Duodenal mucosa (tissue), 2 donors: Measurements from ENCODE around the gene PTH2.
"Not testable (repeated sequence)": the region's sequence is repeated elsewhere in the genome, so short reads cannot be mapped to it uniquely, and the experiment has no call there.

Source experiments
- H3K27ac ChIP-seq: one replicate; pipeline ENCODE4 v1.7.0; 2013; ENCODE audit warnings: low read depth, low read length
- H3K27me3 ChIP-seq, 2 donors: one replicate each; pipeline ENCODE4 v1.7.0; 2013; ENCODE audit warnings: low read length in 2 of 2, control low read depth in 1 of 2; ENCODE audit not compliant: insufficient read depth in 2 of 2, control insufficient read depth in 1 of 2
- H3K36me3 ChIP-seq, 2 donors: one replicate each; pipeline ENCODE4 v1.7.0; 2013; ENCODE audit warnings: low read length in 2 of 2, control low read depth in 1 of 2; ENCODE audit not compliant: insufficient read depth in 2 of 2, control insufficient read depth in 1 of 2
- H3K4me1 ChIP-seq, 2 donors: one replicate each; pipeline ENCODE4 v1.7.0; 2013; ENCODE audit warnings: low read length in 2 of 2, control low read depth in 1 of 2; ENCODE audit not compliant: insufficient read depth in 2 of 2, control insufficient read depth in 1 of 2
- H3K4me3 ChIP-seq, 2 donors: one replicate each; pipeline ENCODE4 v1.7.0; 2013; ENCODE audit warnings: low read length in 2 of 2, low read depth in 1 of 2
- H3K9ac ChIP-seq, 2 donors: one replicate each; pipeline ENCODE4 v1.7.0; 2013; ENCODE audit warnings: low read length in 2 of 2, low read depth in 1 of 2
- H3K9me3 ChIP-seq, 2 donors: one replicate each; pipeline ENCODE4 v1.7.0; 2013; ENCODE audit warnings: low read length in 2 of 2, control low read depth in 1 of 2; ENCODE audit not compliant: control insufficient read depth in 1 of 2

The PTH2 gene

DNA sequence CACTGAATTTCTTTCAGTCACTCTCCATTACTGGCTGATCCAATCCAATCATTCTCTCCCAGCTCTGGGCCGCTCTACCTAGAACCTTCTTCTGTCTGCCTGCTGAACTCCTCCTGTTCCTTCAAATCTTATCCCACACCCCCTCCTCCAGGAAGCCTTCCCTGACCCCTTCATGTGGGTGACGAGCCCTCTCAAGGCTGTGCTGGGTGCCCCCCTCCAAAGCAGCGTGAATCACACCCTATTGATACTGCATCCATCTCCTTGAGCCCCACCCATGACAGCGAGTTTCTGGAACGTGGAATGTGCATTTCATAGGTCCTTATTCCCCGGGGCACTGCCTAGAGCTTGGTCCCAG is 25.2 kb upstream of the PTH2 start:
- no peak overlapping the region for H3K27ac ChIP-seq
- no peaks in the 10 kb centered on the region for H3K9me3 ChIP-seq
- H3K36me3 ChIP-seq, result peaks cover 0 to 18% of the 10 kb centered on the region in 2 donors
- no peak overlapping the region for H3K9ac ChIP-seq
- H3K4me1 ChIP-seq, result peaks cover 5 to 9% of the 10 kb centered on the region in 2 donors
- H3K4me3 ChIP-seq, result no peak overlapping the region
- no peaks in the 10 kb centered on the region for H3K27me3 ChIP-seq

DNA sequence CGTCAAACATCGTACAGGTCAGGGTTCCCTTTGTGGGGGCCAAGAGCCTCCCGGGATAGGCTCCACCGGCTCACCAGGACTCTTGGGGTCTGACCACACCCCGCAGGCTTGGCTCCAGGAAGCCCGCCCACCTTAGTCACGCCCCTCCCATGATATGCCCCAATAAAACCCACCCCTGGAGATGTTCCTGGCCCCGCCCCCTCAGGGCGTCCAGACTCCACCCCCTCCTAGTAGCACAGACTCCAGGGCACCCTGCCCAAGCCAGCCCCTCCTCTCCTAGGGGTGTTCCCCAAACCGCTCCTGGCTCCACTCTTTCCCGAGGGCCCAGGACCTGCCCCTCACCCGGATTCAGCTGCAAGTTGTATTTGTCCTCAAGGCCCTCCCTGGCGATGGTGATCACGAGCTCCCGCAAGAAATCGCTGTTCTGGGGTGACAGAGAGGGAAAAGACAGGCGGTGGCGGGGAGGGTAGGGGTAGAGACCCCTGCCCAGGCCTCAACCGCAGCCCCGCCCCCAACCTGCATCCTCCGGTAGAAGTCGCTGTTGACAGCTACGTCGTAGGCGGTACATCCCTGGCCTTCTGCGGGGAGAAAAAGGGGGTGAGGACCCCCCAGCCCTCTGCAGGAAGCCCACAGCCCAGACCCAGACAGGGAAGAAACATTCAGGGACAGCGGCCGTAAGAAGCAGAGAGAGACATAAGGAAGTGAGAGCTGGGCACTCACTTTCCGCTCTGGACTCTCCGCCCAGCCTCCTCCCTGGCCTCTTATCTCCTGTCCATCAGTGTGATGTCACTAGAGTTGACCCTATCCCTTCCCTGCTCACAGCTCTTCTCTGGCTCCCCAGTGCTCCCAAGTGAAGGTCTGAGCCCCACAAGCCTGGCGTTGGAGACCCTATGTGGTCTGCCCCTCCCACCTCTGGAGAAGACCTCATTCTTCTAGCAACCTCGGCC is 24.5 kb upstream of the PTH2 start:
- peaks cover 5 to 9% of the 10 kb centered on the region in 2 donors for H3K4me1 ChIP-seq
- no peak overlapping the region for H3K27ac ChIP-seq
- peaks cover 0 to 18% of the 10 kb centered on the region in 2 donors for H3K36me3 ChIP-seq
- no peak overlapping the region for H3K4me3 ChIP-seq
- H3K27me3 ChIP-seq, result no peaks in the 10 kb centered on the region
- no peaks in the 10 kb centered on the region for H3K9me3 ChIP-seq
- H3K9ac ChIP-seq, result no peak overlapping the region

DNA sequence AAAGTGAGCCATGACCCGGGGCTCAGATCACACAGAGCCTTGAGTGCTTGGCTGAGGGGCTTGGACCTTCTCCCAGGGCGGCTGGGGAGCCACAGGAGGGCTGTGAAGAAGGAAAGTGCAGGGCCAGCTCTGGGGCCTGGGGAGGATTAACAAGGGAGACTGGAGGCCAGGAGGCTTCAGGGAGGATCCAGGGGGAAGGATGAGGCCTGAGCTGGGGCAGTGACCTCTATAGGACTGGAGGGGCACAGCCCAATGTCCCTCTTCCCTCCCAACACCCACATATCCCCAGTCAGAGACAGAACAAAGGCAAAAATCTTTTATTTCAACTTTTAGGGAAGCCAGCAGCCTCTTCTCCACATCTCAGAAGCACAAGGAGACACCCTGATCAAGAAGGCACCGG is 22.8 kb upstream of the PTH2 start:
- no peak overlapping the region for H3K4me3 ChIP-seq
- H3K4me1 ChIP-seq, result peaks cover 9 to 11% of the 10 kb centered on the region in 2 donors
- peaks cover 1 to 11% of the 10 kb centered on the region in 2 donors for H3K27me3 ChIP-seq
- H3K36me3 ChIP-seq, result peaks cover 0 to 18% of the 10 kb centered on the region in 2 donors
- H3K27ac ChIP-seq, result no peak overlapping the region
- H3K9me3 ChIP-seq, result no peaks in the 10 kb centered on the region
- no peak overlapping the region for H3K9ac ChIP-seq

DNA sequence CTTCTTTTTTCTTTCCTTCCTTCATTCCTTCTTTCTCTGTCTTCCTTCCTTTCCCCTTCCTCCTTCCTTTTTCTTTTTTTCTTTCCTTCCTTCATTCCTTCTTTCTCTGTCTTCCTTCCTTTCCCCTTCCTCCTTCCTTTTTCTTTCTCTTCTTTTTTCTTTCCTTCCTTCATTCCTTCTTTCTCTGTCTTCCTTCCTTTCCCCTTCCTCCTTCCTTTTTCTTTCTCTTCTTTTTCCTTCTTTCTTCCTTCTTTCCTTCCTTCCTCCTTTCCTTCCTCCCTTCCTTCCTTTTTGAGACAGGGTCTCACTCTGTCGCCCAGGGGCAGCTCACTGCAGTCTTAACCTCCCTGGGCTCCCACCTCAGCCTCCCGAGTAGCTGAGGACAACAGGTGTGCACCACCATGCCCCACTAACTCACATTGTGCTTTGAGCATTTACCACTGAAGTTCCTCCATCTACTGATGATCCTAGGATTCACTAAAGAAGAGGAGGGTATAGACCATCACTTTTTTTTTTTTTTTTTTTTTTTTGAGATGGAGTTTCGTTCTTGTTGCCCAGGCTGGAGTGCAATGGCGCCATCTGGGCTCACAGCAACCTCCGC is 21.0 kb upstream of the PTH2 start:
- not testable (repeated sequence) for H3K4me1 ChIP-seq, H3K9me3 ChIP-seq, H3K27ac ChIP-seq, H3K9ac ChIP-seq
- H3K36me3 ChIP-seq, result peaks cover 0 to 11% of the 10 kb centered on the region in 2 donors
- peaks cover 19 to 29% of the 10 kb centered on the region in 2 donors for H3K27me3 ChIP-seq
- peak overlapping the region in 1 of 2 donors; percentile 84 for H3K4me3 ChIP-seq

DNA sequence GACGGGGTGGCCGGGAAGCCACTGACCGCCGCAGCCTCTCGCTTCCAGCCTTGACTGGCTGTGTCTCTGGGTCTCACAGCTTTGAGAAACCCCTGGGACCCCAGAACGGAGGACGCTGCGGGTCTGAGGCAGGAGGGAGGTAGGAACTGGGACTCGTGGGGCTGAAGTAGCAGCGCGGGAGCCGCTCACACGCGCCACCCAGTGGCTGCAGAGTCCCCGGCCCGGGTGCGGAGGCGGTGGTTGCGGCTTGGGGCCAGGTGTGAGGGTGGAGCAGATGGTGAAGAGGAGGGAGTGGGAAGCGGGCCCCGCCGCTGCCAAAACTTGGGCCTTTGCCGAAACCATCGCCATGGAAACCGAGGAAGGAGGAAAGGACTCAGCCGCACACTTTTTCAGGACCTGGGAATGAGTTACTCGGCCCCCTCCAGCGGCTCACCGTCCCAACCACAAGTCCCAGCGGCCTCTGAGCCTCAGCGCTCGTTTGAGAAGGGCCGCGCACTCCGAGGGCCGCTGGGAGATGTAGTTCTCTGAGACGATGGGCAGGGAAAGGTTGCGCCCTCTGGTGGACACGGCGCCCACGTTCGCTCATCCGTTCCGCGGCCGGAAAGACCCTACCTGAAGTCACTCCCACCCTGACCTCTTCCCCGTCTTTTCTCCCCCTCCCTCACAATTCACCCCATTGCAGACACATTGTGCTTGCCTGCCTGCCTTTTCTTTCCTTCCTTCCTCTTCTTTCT is 20.3 kb upstream of the PTH2 start:
- Histone ChIP-seq H3K9ac (peak overlapping the region in 1 of 2 donors; percentile 84), H3K4me3 (peak overlapping the region; percentile 79 to 84), H3K36me3 (peaks cover 0 to 6% of the 10 kb centered on the region in 2 donors), H3K9me3 (no peaks in the 10 kb centered on the region), H3K27ac (peak overlapping the region; percentile 66), H3K27me3 (peaks cover 24 to 35% of the 10 kb centered on the region in 2 donors), H3K4me1 (peaks cover 0 to 5% of the 10 kb centered on the region in 2 donors)

DNA sequence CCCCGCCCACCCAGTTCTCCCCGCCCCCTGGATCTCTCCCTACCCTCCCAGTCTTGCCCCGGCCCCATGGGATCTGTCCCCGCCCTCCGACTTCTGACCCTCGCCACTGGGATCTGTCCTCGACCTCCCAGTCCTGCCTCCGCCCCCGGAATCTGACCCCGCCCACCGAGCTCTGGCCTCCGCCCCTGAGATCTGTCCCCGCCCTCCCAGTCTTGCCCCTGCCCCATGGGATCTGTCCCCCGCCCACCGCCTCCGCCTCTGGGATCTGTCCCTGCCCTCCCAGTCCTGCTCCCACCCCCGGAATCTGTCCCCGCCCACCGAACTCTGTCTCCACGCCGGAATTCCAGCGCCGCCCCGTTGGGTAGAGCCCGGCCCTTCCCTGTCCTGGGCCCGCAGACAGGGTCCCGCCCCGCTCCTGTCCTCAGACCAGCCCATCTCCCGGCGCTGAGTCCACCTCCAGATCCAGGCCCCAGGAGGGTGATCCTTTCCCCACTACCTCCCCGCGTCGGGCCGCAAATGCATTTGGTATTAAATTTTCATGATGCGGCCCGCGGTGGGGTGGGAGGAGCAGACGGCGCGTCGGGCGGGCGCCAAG is 19.6 kb upstream of the PTH2 start:
- H3K36me3 ChIP-seq, result no peaks in the 10 kb centered on the region
- peaks cover 0 to 5% of the 10 kb centered on the region in 2 donors for H3K4me1 ChIP-seq
- peak overlapping the region in 1 of 2 donors; percentile 84 for H3K9ac ChIP-seq
- H3K9me3 ChIP-seq, result no peaks in the 10 kb centered on the region
- H3K4me3 ChIP-seq, result peak overlapping the region; percentile 79 to 84
- peak overlapping the region; percentile 66 for H3K27ac ChIP-seq
- H3K27me3 ChIP-seq, result peaks cover 30 to 41% of the 10 kb centered on the region in 2 donors

DNA sequence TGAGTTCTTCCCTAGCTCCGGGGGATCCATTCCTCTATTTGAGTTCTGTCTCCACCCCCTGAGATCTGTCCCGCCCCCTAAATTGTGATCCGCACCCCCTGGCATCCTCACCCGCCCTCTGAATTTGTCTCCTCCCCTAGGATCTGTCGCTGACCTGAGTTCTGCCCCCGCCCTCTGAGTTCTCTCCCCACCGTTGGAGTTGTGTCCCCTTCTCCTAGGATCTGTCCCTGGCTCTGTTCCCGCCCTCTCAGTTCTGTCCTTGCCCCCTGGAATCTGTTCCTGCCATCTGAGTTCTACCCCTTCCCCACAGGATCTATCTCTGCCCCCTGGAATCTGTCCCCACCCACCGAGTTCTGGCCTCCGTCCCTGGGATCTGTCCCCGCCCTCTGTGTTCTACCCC is 19.1 kb upstream of the PTH2 start:
- no peak overlapping the region for H3K27ac ChIP-seq
- H3K9me3 ChIP-seq, result no peaks in the 10 kb centered on the region
- peak overlapping the region in 1 of 2 donors; percentile 79 for H3K4me3 ChIP-seq
- peaks cover 0 to 5% of the 10 kb centered on the region in 2 donors for H3K4me1 ChIP-seq
- H3K9ac ChIP-seq, result no peak overlapping the region
- no peaks in the 10 kb centered on the region for H3K36me3 ChIP-seq
- H3K27me3 ChIP-seq, result peaks cover 35 to 45% of the 10 kb centered on the region in 2 donors

DNA sequence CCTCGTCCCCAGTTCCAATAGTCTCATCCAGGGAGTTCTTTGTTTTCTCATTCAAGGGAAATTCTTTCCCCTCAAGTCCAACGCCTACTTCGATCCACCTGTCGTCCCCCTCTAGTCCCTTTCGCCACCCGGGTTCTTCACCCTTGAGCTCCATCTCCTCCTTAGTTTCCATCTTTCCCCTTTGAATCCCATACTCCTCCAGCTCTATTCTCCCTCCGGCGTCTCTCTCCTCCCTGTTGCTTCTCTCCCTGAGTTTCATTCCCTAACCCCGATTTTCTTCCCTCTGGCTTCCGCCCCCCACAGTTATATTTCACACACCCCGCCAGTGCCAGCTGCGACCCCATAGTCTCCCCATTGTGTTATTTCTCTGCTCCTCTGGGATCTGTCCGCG is 18.7 kb upstream of the PTH2 start:
- Histone ChIP-seq H3K27me3 (peaks cover 37 to 49% of the 10 kb centered on the region in 2 donors), H3K4me1 (peaks cover 0 to 5% of the 10 kb centered on the region in 2 donors), H3K9ac (no peak overlapping the region), H3K9me3 (no peaks in the 10 kb centered on the region), H3K36me3 (no peaks in the 10 kb centered on the region), H3K27ac (no peak overlapping the region), H3K4me3 (no peak overlapping the region)

DNA sequence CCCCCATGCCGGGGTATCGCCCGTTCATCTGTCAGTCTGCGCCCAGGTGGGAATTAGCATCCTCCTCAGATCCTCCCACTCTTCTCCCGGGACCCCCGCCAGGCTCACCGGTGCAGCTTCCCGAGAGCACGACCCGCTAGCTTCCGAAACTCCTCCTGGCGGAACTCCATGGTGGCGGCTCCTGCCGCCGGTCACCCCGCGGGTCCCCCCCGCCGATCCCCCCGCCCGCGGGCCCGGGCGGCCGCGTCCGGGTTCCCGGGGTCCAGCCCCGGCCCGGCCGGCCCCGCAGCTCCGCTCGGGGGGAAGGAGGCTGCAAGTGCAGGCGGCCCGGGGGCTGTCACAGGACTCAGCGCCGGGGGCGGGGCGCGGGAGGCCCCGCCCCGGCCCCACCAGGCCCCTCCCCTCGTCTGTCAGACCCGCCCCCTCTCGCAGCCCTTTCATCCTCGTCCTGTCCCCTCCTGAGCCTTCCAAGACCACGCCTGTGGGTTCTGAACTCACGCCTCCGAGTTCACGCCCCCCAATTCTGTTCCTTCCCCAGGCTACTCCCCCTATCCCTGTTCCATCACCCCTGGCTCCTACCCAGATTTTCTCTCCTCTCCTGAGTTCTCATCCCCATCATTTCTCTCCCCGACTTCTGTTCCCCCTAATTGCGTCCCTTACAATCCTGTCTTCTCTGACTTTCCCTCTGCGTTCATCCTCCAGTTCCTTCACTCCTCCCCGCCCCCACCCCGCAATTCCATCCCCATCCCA is 18.1 kb upstream of the PTH2 start, which contains the start of gene SLC17A7:
TSS of gene SLC17A7 (minus strand) at position 318 of the 750 bp plus-strand sequence. CDS start at position 170, 148 bp downstream.
- H3K9ac ChIP-seq, result no peak within 1 kb of the TSS
- H3K4me1 ChIP-seq, result peaks cover 0 to 5% of the 10 kb centered on the region in 2 donors
- peak within 1 kb of the TSS in 1 of 2 donors; percentile 79 for H3K4me3 ChIP-seq
- no peaks in the 10 kb centered on the region for H3K36me3 ChIP-seq
- no peak within 1 kb of the TSS for H3K27ac ChIP-seq
- no peaks in the 10 kb centered on the region for H3K9me3 ChIP-seq
- H3K27me3 ChIP-seq, result peaks cover 43 to 54% of the 10 kb centered on the region in 2 donors
